ENCODE results near the gene RBM27. TPM values are rescaled to one million over a fixed set of nuclear protein-coding genes. Genes with fewer than 3 reads are reported as not detected.

Gene RBM27
- polyA plus RNA-seq, 1 of the 3 experiments (the other 2 are of a cell fraction): 8.2 TPM

- H2AFZ ChIP-seq (ENCODE audit: low read depth): no peak overlapping the region
- no peak for DNase-seq
- 90% methylated on average over 2 of the region's 2 CpGs for WGBS (ENCODE audit: low lambda C conversion rate)
- POLR2A ChIA-PET: no interaction called here
- H3K4me3 ChIP-seq (ENCODE audit: low read depth in 2 of 2, low read length in 1 of 2): no peak overlapping the region
- CTCF ChIA-PET: no interaction called here
- peaks cover 79% of the 10 kb centered on the region for H3K79me2 ChIP-seq (ENCODE audit: insufficient read depth)
- H3K27ac ChIP-seq (ENCODE audit: low read depth in 2 of 2, low read length in 1 of 2): no peak overlapping the region
- peaks cover 41% of the 10 kb centered on the region for H4K20me1 ChIP-seq (ENCODE audit: insufficient read depth)
- H3K27me3 ChIP-seq (ENCODE audit: insufficient read depth): no peaks in the 10 kb centered on the region
- H3K9ac ChIP-seq: no peak overlapping the region
- H3K4me1 ChIP-seq (ENCODE audit: control insufficient read depth in 1 of 2, insufficient read depth in 2 of 2, low read depth in 1 of 2, low read length in 1 of 2): peaks cover 0 to 7% of the 10 kb centered on the region in 2 experiments; a peak in 3 of 4 replicates
- no peak overlapping the region for H3K4me2 ChIP-seq
- no peaks in the 10 kb centered on the region for H3K9me2 ChIP-seq
- H3F3A ChIP-seq (replicated peaks; ENCODE audit: insufficient read depth): peaks cover 6% of the 10 kb centered on the region
- TF ChIP-seq USF2 (IDR thresholded peaks at IDR 0.05; ENCODE audit: borderline replicate concordance, low read depth, low read length) (no peak), SIN3A (IDR thresholded peaks at IDR 0.05; ENCODE audit: borderline replicate concordance, low read depth, low read length) (no peak), TCF12 (IDR thresholded peaks at IDR 0.05) (no peak), USF1 (IDR thresholded peaks at IDR 0.05; ENCODE audit: borderline replicate concordance, low read depth) (no peak), RAD21 (IDR thresholded peaks at IDR 0.05; ENCODE audit: low read length) (no peak), POLR2AphosphoS5 (IDR thresholded peaks at IDR 0.05; ENCODE audit: low read depth, low read length) (no peak), EP300 (IDR thresholded peaks at IDR 0.05; ENCODE audit: borderline replicate concordance in 1 of 2, low read depth in 1 of 2, low read length in 1 of 2) (no peak), FOSL2 (IDR thresholded peaks at IDR 0.05; ENCODE audit: borderline replicate concordance, low read depth) (no peak), FOXJ3 (CRISPR knock-in tag; IDR thresholded peaks at IDR 0.05) (no peak), CHD2 (IDR thresholded peaks at IDR 0.05; ENCODE audit: low read length, partially characterized antibody) (no peak), SMC3 (IDR thresholded peaks at IDR 0.05; ENCODE audit: low read depth, low read length) (no peak)
- TF ChIP-seq, protein P1, sequence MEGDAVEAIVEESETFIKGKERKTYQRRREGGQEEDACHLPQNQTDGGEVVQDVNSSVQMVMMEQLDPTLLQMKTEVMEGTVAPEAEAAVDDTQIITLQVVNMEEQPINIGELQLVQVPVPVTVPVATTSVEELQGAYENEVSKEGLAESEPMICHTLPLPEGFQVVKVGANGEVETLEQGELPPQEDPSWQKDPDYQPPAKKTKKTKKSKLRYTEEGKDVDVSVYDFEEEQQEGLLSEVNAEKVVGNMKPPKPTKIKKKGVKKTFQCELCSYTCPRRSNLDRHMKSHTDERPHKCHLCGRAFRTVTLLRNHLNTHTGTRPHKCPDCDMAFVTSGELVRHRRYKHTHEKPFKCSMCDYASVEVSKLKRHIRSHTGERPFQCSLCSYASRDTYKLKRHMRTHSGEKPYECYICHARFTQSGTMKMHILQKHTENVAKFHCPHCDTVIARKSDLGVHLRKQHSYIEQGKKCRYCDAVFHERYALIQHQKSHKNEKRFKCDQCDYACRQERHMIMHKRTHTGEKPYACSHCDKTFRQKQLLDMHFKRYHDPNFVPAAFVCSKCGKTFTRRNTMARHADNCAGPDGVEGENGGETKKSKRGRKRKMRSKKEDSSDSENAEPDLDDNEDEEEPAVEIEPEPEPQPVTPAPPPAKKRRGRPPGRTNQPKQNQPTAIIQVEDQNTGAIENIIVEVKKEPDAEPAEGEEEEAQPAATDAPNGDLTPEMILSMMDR (IDR thresholded peaks at IDR 0.05): no peak
- H3K9me3 ChIP-seq: no peaks in the 10 kb centered on the region
- no peaks in the 10 kb centered on the region for H3K36me3 ChIP-seq (replicated peaks in 1 of 2; ENCODE audit: control insufficient read depth in 1 of 2, insufficient read depth in 2 of 2, low read length in 1 of 2)
Measured at GRCh38 chr5:146206257-146206656, 2.9 kb downstream of the RBM27 start.

DNA sequence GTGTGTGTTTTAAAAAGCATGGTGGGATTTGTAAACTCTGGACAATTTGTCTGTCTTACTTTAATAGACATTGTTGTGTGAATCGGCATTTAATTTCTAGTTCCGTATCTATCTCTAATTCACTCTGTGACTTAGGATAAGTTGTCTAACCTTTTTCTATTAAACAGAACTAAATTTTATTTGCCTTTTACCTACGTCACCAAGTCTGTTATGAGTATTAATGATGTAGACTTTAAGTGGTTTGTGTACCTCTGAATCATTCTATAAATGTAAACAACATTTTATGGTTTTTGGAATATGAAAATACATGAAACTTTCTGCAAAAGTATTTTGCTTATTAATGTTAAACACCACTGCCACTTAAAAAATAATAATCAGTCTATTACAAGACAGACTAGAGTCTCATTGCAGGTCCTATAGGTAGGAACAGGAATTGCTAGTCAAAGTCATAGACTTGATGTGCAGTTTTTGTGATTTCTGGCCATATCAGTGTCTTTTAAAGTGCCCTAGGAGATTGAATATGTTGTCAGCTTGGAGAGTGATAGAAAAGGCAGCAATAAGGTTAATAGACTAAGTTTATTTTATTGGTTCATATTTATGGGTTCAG, 5.6 kb downstream of the RBM27 start:
- Histone ChIP-seq H3K27ac (ENCODE audit: low read depth in 2 of 2, low read length in 1 of 2) (no peak overlapping the region), H3K36me3 (replicated peaks in 1 of 2; ENCODE audit: control insufficient read depth in 1 of 2, insufficient read depth in 2 of 2, low read length in 1 of 2) (no peaks in the 10 kb centered on the region), H3K4me3 (ENCODE audit: low read depth in 2 of 2, low read length in 1 of 2) (no peak overlapping the region), H3K4me1 (ENCODE audit: control insufficient read depth in 1 of 2, insufficient read depth in 2 of 2, low read depth in 1 of 2, low read length in 1 of 2) (peaks cover 2 to 14% of the 10 kb centered on the region in 2 experiments), H3K27me3 (ENCODE audit: insufficient read depth) (no peaks in the 10 kb centered on the region), H2AFZ (ENCODE audit: low read depth) (no peak overlapping the region), H3K79me2 (ENCODE audit: insufficient read depth) (peaks cover 100% of the 10 kb centered on the region), H3K9me2 (no peaks in the 10 kb centered on the region), H4K20me1 (ENCODE audit: insufficient read depth) (peaks cover 62% of the 10 kb centered on the region), H3K9ac (no peak overlapping the region), H3K9me3 (no peaks in the 10 kb centered on the region), H3K4me2 (no peak overlapping the region), H3F3A (replicated peaks; ENCODE audit: insufficient read depth) (peaks cover 6% of the 10 kb centered on the region)
- POLR2A ChIA-PET: no interaction called here
- 91% methylated on average over 3 of the region's 3 CpGs for WGBS (ENCODE audit: low lambda C conversion rate)
- TF ChIP-seq FOSL2 (IDR thresholded peaks at IDR 0.05; ENCODE audit: borderline replicate concordance, low read depth): no peak
- no peak for TF ChIP-seq USF1 (IDR thresholded peaks at IDR 0.05; ENCODE audit: borderline replicate concordance, low read depth)
- no peak for TF ChIP-seq SMC3 (IDR thresholded peaks at IDR 0.05; ENCODE audit: low read depth, low read length)
- TF ChIP-seq NRF1 (IDR thresholded peaks at IDR 0.05; ENCODE audit: low read depth, low read length): no peak
- TF ChIP-seq, protein P1 (IDR thresholded peaks at IDR 0.05): peak; percentile 33; the same call in 1 of the 2 replicates
- no peak for TF ChIP-seq RAD21 (IDR thresholded peaks at IDR 0.05; ENCODE audit: low read length)
- TF ChIP-seq, protein P2, sequence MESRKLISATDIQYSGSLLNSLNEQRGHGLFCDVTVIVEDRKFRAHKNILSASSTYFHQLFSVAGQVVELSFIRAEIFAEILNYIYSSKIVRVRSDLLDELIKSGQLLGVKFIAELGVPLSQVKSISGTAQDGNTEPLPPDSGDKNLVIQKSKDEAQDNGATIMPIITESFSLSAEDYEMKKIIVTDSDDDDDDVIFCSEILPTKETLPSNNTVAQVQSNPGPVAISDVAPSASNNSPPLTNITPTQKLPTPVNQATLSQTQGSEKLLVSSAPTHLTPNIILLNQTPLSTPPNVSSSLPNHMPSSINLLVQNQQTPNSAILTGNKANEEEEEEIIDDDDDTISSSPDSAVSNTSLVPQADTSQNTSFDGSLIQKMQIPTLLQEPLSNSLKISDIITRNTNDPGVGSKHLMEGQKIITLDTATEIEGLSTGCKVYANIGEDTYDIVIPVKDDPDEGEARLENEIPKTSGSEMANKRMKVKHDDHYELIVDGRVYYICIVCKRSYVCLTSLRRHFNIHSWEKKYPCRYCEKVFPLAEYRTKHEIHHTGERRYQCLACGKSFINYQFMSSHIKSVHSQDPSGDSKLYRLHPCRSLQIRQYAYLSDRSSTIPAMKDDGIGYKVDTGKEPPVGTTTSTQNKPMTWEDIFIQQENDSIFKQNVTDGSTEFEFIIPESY (IDR thresholded peaks at IDR 0.05; ENCODE audit: borderline replicate concordance, low read depth): no peak
- peak; percentile 26 for DNase-seq
- CTCF ChIA-PET: no interaction called here
